Gastrocnemius medialis (tissue), 4 donors: ENCODE results near the gene PPIL6. TPM values are rescaled to one million over a fixed set of nuclear protein-coding genes. Genes with fewer than 3 reads are reported as not detected.

ENCODE experiments used
- ATAC-seq, 2 donors: fragments of 150-250 bp; one replicate each; pipeline ENCODE4 v1.9.1; 2016
- DNase-seq, 2 donors: peaks; one replicate each; pipeline ENCODE4 v3.0.0-alpha.2; 2019
- H3K27ac ChIP-seq, 4 donors: fragments of 200-600 bp; sonication (generic); 1 replicate in 1 of 4; 2 replicates in 3 of 4; pipeline ENCODE4 v1.5.1; 2016 to 2018; ENCODE audit warnings: mild to moderate bottlenecking in 2 of 4, moderate library complexity in 1 of 4
- H3K27me3 ChIP-seq, 3 donors: fragments of 200-600 bp; sonication (generic) in 2 of 3; 1 replicate in 1 of 3; 2 replicates in 2 of 3; pipeline versions ENCODE4 v1.5.1 to v1.6.0; 2016 to 2019; ENCODE audit warnings: mild to moderate bottlenecking in 1 of 3, moderate library complexity in 1 of 3
- H3K36me3 ChIP-seq, 2 donors: fragments of 200-600 bp; sonication (generic) in 1 of 2; one replicate each; pipeline ENCODE4 v1.5.1; 2017 to 2018
- H3K4me1 ChIP-seq, 2 donors: fragments of 200-600 bp; sonication (generic) in 1 of 2; one replicate each; pipeline ENCODE4 v1.5.1; 2016 to 2017; ENCODE audit warnings: mild to moderate bottlenecking in 2 of 2
- H3K4me3 ChIP-seq, 4 donors: fragments of 200-600 bp; sonication (generic) in 3 of 4; 1 replicate in 1 of 4; 2 replicates in 3 of 4; pipeline ENCODE4 v1.5.1; 2016 to 2019; ENCODE audit warnings: mild to moderate bottlenecking in 2 of 4
- H3K9me3 ChIP-seq, 3 donors: fragments of 200-600 bp; sonication (generic) in 2 of 3; 1 replicate in 1 of 3; 2 replicates in 2 of 3; pipeline ENCODE4 v1.5.1; 2016 to 2019
- POLR2A ChIP-seq, 2 donors: fragments of 450-650 bp; IDR thresholded peaks; one replicate each; pipeline ENCODE4 v1.6.1; 2017; ENCODE audit warnings: antibody characterized with exemption in 2 of 2, mild to moderate bottlenecking in 2 of 2, moderate library complexity in 2 of 2
- in situ Hi-C, 4 donors: fragments of 200-750 bp; cut with MboI; loops; one replicate each; pipeline versions ENCODE4 v1.15.0 to v1.8.0; 2017; ENCODE audit warnings: low sequenced_read_pairs in 4 of 4
- intact Hi-C: fragments of 100-400 bp; cut with DNase I; formaldehyde crosslinking; loops from one replicate; pipeline ENCODE4 v1.15.1; 2023; ENCODE audit warnings: low total_unique reads
- total RNA-seq, 4 donors: library from RNA; depleted of rRNA; stranded (reverse); fragments of >200 nt; gene quantifications; one replicate each; pipeline versions ENCODE4 v1.1.0 to v1.2.3, GENCODE V29; 2016
- TF ChIP-seq, protein P1 (sequence below), 5 experiments: fragments of 450-650 bp in 3 of 5; fragments of 200-600 bp in 2 of 5; sonication (generic) in 2 of 5; IDR thresholded peaks in 4 of 5; conservative IDR thresholded peaks in 1 of 5; 1 replicate in 4 of 5; 2 replicates in 1 of 5; pipeline ENCODE4 v1.5.1; 2016 to 2019; ENCODE audit warnings: antibody characterized with exemption in 5 of 5, mild to moderate bottlenecking in 3 of 5, moderate library complexity in 3 of 5

The PPIL6 gene
- total RNA-seq, 4 donors from 2014 or later: 0.64 to 2.9 (median 1.3) TPM

DNA sequence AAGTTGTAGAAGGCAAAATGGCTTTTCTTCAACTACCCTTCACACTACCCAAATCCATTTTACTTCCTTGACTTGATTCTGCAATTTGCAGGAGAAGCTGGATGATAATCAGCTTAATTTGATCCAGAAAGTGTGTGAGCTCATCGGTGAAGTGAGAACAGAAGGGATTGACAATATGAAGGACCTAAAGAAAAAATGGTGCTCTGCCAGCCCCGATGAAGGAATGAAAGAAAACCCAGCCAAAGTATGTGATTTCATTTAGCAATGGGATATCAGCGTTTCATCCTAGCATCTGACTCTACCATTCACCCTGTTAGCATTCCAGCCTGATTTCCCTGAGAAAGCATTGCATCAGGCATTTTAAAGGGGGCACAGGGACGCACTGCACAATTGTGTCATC is 99.6 kb downstream of the PPIL6 start:
- ATAC-seq (no peak), DNase-seq (no peak)
- in situ Hi-C loops: no loop called here
- H3K36me3 ChIP-seq: no peaks in the 10 kb centered on the region
- intact Hi-C loops: no loop called here
- H3K27ac ChIP-seq: peak overlapping the region in 1 of 4 donors; percentile 27
- H3K4me1 ChIP-seq: peaks cover 11 to 14% of the 10 kb centered on the region in 2 donors
- no peak for TF ChIP-seq POLR2A (IDR thresholded peaks at IDR 0.05)
- TF ChIP-seq, protein P1, sequence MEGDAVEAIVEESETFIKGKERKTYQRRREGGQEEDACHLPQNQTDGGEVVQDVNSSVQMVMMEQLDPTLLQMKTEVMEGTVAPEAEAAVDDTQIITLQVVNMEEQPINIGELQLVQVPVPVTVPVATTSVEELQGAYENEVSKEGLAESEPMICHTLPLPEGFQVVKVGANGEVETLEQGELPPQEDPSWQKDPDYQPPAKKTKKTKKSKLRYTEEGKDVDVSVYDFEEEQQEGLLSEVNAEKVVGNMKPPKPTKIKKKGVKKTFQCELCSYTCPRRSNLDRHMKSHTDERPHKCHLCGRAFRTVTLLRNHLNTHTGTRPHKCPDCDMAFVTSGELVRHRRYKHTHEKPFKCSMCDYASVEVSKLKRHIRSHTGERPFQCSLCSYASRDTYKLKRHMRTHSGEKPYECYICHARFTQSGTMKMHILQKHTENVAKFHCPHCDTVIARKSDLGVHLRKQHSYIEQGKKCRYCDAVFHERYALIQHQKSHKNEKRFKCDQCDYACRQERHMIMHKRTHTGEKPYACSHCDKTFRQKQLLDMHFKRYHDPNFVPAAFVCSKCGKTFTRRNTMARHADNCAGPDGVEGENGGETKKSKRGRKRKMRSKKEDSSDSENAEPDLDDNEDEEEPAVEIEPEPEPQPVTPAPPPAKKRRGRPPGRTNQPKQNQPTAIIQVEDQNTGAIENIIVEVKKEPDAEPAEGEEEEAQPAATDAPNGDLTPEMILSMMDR (IDR thresholded peaks at IDR 0.05 in 4 of 5, conservative IDR thresholded peaks at IDR 0.05 in 1 of 5): no peak
- H3K9me3 ChIP-seq: no peaks in the 10 kb centered on the region
- H3K27me3 ChIP-seq: no peaks in the 10 kb centered on the region
- no peak overlapping the region for H3K4me3 ChIP-seq

Other genes starting within 250 kb of the PPIL6 start
- 100 to 1,000 TPM in 3 of 4 donors, 10 to 100 TPM in 1; 50.1 to 134 (median 117) TPM for gene CD164, start 58.2 kb downstream of the PPIL6 start, total RNA-seq
- gene SMPD2, start 96 bp upstream of the PPIL6 start, total RNA-seq: 1 to 10 TPM; 3.9 to 7.7 (median 5.9) TPM
- gene MICAL1, start 15.1 kb upstream of the PPIL6 start, total RNA-seq: 10 to 100 TPM in 1 of 4 donors, 1 to 10 TPM in 3; 6.0 to 11.6 (median 8.0) TPM
- gene ZBTB24, start 42.6 kb upstream of the PPIL6 start, total RNA-seq: 10 to 100 TPM in 1 of 4 donors, 1 to 10 TPM in 3; 3.7 to 10.5 (median 6.1) TPM